GM13977 (cell line): ENCODE data around the gene HCFC1.

ENCODE experiments used
- DNase-seq: peaks from one replicate; pipeline ENCODE4 v3.0.0; 2012; ENCODE audit warnings: low spot score
- in situ Hi-C: fragments of 300-500 bp; cut with MboI; formaldehyde crosslinking; loops from one replicate; pipeline ENCODE4 v1.12.0; 2022; ENCODE audit warnings: low sequenced_read_pairs, low pct_unique_long_range_greater_than_20kb, mixed read lengths, inconsistent platforms; ENCODE audit not compliant: unreplicated experiment
- TF ChIP-seq, protein P1 (sequence below): IDR thresholded peaks from 2 replicates; pipeline ENCODE4 v1.5.1; 2012; ENCODE audit warnings: mild to moderate bottlenecking, control low read depth; ENCODE audit not compliant: insufficient read depth; ENCODE audit errors: extremely low read depth, missing control alignments

Gene HCFC1

DNA sequence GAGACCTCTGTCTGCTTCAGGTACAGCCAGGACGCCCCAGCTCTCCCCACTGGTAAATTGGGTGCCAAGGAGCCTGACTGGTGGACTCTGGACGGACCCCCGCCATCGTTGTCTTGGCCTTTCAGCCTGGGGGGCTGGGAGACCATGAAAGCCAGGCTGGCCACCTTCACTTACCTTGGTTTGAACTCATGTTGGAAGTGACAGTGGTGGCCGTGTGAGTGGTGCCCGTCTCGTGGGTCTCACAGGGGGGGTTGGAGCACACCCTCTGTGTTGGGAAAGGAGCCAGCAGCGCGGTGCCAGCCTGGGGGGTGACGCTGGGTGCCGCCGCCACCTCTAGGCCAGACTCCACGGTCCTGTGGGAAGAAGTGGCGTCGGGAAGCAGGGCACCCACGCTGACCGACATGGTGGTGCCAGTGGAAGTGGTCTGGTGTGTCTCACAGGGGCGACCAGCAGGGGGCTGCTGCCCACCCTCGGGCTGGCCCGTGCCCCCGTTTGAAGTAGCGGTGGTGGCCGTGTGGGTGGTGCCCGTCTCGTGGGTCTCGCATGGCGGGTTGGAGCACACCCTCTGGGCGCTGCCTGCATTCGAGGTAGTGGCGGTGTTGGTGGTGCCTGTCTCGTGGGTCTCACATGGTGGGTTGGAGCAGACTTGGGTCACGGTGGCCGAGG, 17.6 kb downstream of the HCFC1 start:
- in situ Hi-C loops = no loop called here
- TF ChIP-seq, protein P1, sequence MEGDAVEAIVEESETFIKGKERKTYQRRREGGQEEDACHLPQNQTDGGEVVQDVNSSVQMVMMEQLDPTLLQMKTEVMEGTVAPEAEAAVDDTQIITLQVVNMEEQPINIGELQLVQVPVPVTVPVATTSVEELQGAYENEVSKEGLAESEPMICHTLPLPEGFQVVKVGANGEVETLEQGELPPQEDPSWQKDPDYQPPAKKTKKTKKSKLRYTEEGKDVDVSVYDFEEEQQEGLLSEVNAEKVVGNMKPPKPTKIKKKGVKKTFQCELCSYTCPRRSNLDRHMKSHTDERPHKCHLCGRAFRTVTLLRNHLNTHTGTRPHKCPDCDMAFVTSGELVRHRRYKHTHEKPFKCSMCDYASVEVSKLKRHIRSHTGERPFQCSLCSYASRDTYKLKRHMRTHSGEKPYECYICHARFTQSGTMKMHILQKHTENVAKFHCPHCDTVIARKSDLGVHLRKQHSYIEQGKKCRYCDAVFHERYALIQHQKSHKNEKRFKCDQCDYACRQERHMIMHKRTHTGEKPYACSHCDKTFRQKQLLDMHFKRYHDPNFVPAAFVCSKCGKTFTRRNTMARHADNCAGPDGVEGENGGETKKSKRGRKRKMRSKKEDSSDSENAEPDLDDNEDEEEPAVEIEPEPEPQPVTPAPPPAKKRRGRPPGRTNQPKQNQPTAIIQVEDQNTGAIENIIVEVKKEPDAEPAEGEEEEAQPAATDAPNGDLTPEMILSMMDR = no peak
- DNase-seq = no peak

DNA sequence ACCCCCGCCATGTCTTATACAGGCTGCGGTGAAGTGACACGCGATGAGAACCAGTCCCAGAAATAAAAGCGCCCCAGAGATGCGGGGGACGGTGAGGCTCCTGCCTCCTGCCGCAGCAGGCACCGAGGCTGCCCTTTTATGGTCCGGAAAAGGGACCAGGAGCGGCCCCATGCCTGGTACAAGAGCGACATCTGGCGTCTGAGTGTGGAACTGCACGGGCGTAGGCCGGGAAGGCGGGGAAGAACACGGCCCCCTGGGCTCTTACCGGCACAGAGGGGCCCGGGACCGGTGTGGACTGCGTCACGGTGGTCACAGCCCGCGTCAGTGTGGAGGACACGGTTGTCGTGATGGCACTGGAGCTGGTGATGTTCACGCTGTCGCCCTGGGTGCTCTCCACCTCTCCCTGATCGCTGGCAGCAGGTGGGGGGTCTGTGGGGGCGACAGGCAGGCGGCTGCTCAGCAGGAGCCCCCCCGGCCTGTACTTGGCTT, 18.2 kb downstream of the HCFC1 start:
- TF ChIP-seq, protein P1 = peak; percentile 98
- in situ Hi-C loops = no loop called here
- peak; percentile 91 for DNase-seq

DNA sequence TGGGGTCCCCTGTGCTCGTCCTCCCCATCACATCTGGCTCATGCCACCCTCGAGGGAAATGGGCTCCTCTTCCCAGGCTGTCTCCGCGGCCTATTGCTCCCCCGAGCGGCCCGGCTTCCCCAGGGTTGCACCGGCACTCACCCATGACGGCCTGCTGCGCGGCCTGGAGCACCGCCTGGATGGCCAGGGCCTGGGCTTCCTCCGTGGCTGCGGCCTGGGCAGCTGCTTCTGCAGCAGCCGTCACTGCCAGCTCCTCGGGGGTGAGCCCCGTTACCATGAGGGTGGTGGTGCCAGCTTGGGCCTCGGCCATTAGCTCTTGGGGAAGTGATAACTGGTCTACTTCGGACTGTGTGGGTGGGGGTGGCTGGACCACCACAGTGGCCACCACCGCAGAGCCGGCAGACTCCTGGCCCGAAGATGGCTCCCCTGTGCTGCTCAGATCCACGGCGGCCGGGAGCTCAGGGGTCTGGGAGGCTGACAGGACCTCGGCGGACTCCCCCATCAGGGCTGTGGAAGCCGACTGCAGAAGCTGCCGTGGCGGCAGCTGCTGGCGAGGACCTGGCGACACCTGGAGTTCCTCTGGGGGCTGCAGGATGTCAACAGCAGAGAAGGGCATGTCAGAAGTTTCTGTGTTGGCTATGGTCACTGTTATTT, 19.1 kb downstream of the HCFC1 start:
- in situ Hi-C loops = no loop called here
- no peak for DNase-seq
- TF ChIP-seq, protein P1 = no peak

DNA sequence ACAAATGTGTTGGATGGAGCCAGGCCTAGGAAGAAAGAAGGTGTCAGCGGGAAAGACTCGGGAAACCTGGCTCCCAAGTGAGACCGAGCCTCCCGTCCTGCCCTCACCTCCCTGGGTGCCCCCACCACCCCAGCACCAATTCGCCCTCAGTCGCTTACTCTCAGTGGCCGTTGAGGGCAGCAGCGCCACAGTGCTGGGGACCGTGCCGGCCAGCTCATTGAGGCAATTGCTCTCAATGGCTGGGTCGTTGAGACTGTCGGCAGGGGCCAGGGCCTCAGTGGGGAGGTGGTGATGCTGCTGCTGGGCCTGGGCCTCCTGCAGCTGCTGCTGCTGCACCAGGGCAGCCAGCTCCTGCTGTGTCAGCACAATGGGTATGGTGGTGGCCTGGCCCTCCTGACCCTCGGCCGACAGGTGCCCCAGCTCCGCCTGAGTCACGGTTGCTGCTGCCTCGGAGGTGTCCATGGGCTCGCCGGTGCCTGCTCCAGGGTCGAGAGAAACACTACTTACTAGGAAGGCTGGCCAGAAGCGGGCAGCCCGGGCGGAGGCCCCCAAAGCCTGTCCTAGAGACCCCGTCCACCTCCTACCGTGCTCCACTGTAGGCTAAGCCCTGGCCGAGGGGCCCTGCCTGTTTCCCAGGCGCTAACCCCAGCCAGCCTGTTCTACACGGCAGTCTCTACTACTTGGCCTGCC, 19.8 kb downstream of the HCFC1 start:
- in situ Hi-C loops = no loop called here
- TF ChIP-seq, protein P1 = no peak
- DNase-seq = no peak

DNA sequence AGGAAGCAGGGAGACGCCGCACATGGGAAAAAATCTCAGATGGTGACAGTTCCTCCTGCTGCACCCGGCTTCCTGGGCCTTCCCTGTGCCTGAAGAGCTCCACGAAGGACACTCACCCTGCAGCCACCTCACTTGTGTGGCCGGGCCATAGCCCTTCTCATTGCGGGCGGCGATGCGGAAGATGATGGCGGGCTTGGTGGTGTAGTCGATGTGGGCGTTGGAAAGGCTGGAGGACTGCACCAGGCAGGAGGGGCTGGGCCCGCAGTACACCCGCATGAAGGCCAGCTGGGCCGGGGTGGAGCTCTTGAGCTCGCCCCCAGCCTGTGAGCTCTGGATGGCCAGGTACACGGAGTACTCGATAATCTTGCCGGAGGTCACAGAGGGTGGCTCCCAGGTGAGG, 21.5 kb downstream of the HCFC1 start:
- DNase-seq = no peak
- TF ChIP-seq, protein P1 = no peak
- in situ Hi-C loops = no loop called here

DNA sequence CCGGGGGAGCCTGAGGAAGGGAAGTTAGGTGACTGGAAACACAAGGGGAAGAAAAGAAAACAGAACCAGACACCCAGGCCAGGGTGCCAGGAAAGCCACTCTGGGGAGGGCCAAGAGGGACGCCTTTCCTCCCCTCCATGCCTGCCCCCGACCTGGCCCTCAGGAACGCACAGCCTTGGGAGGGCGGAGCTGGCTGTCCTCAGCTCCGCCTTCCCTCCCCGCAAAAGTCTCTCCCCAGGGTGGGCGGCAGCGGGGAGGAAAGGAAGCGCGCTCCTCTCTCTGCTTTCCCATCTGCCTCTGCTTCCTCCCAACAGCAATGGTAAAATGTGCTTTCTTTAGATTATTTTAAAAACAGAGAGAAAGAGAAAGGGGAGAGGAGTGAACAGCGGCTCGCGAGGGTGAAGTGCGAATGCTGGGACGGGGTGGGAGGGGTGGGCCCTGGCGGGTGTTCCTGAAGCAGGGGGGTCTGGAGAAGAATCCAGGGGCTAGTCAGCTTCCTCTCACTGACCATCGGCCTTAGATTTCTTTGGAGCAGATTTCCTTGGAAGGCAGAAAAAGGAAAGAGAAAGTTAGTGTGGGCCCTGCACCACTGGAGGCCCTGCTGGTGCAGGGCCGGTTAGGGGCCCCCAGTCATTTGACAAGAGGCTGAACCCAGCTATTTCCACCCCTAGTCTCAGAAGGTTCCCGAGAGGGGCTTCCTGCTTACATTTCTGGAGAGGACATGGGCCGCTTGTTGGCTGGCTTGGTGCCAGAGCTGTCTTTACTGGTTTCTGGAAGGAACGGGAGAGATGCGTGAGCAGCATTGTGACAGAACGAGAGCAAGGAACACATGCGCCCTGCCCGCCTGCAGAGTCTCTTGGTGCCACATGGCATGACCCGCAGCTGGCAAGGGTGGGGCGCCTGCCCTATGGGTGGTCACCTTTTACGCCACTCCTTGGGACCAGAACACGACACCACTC, 22.5 kb downstream of the HCFC1 start:
- no peak for DNase-seq
- TF ChIP-seq, protein P1 = no peak
- in situ Hi-C loops = loop anchor here (10.0 to 25.0 kb wide), 2 partner anchors 194 to 987 kb away; no protein-coding TSS in a partner anchor
